ENCODE results near the gene CATSPERZ. TPM values are rescaled to one million over a fixed set of nuclear protein-coding genes. Genes with fewer than 3 reads are reported as not detected.

The CATSPERZ gene
- total and polyA plus RNA-seq, 9 of the 15 experiments (the other 6 are each of a cell fraction or from before 2014, with no cell fraction given) = 0.86 to 8.5 (median 3.5) TPM

GRCh38 chr11:64341851-64342791, 42.0 kb downstream of the CATSPERZ start (continued):
- TF ChIP-seq RHOXF2B (CRISPR knock-in tag; conservative IDR thresholded peaks at IDR 0.05) (no peak), CC2D1A (IDR thresholded peaks at IDR 0.05) (no peak), MLLT1 (IDR thresholded peaks at IDR 0.05) (peak in 1 of 2 experiments; percentile 74; a peak in 2 of 4 replicates), ATF7 (IDR thresholded peaks at IDR 0.05) (peak; percentile 51; the same call in 1 of the 2 replicates), KLF16 (IDR thresholded peaks at IDR 0.05) (peak; percentile 42; the same call in 1 of the 2 replicates), ZNF23 (CRISPR knock-in tag; IDR thresholded peaks at IDR 0.05) (no peak), CHD2 (IDR thresholded peaks at IDR 0.05; ENCODE audit: low read depth, low read length) (0 out of 2 replicates have a peak, but pooled peaks have one; percentile 44), NBN (IDR thresholded peaks at IDR 0.05; ENCODE audit: low read depth) (0 out of 2 replicates have a peak, but pooled peaks have one; percentile 49), PHF8 (IDR thresholded peaks at IDR 0.05; ENCODE audit: borderline replicate concordance, low read length) (peak; percentile 82; the same call in 1 of the 2 replicates), MAX (CRISPR knock-in tag; IDR thresholded peaks at IDR 0.05) (peak; percentile 83), ESRRA (IDR thresholded peaks at IDR 0.05; ENCODE audit: borderline replicate concordance, low read depth) (peak; percentile 66; the same call in 1 of the 2 replicates), PRMT5 (CRISPR knock-in tag; IDR thresholded peaks at IDR 0.05) (peak; percentile 45; the same call in 1 of the 2 replicates), GABPA (tag; conservative IDR thresholded peaks at IDR 0.05; ENCODE audit: low read depth) (no peak), MNT (conservative IDR thresholded peaks at IDR 0.05) (peak in 1 of 2 experiments; percentile 74; a peak in 2 of 4 replicates), CXXC5 (CRISPR knock-in tag; IDR thresholded peaks at IDR 0.05) (peak; percentile 78), DNMT1 (IDR thresholded peaks at IDR 0.05) (0 out of 2 replicates have a peak, but pooled peaks have one; percentile 45), RBFOX2 (IDR thresholded peaks at IDR 0.05; ENCODE audit: low read depth, low read length) (peak; percentile 84), CEBPG (CRISPR knock-in tag; IDR thresholded peaks at IDR 0.05) (no peak), CEBPG (tag; conservative IDR thresholded peaks at IDR 0.05 in 1 of 2, IDR thresholded peaks at IDR 0.05 in 1 of 2) (no peak), NONO (IDR thresholded peaks at IDR 0.05; ENCODE audit: low read depth in 2 of 2, low read length in 1 of 2) (peak in 1 of 2 experiments; percentile 61; a peak in 1 of 4 replicates), FOXP1 (CRISPR knock-in tag; IDR thresholded peaks at IDR 0.05) (peak; percentile 42; the same call in 1 of the 2 replicates), CHD4 (IDR thresholded peaks at IDR 0.05; ENCODE audit: insufficient read depth, insufficient replicate concordance, low read depth, low read length, poor library complexity, severe bottlenecking) (no peak), VEZF1 (CRISPR knock-in tag; IDR thresholded peaks at IDR 0.05) (peak; percentile 77)
